ENCODE results near the gene KSR1.

Gene KSR1

DNA sequence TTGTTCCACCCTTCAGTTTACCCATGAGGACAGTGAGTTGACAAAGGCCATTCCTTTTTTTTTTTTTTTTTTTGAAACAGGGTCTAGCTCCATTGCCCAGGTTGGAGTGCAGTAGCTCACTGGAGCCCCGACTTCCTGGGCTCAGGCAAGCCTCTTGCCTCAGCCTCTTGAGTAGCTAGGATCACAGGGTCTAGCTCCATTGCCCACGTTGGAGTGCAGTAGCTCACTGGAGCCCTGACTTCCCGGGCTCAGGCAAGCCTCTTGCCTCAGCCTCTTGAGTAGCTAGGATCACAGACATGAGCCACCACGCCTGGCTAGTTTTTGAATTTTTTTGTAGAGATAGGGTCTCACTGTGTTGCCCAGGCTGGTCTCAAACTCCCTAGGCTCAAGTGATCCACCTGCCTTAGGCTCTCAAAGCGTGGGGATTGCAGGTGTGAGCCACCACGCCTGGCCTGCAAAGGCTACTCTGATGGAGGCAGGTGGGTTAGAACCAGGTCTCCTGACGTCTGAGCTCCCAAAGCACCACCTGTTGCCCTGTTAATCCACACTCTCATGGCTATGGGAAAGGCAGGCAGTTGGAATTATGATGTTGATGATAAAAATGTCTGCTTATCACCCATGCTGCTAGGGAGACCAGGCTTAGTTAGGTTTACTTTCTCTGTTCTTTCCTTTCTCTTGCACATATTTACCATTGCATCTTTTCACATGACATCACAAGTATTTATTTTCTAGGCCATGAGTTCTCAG, 65.2 kb downstream of the KSR1 start:
- in situ Hi-C loops (cut with HindIII; ENCODE audit: low pct_ligation_motif_present, low sequenced_read_pairs) = no loop called here
- no peak for DNase-seq
- H3K4me3 ChIP-seq (ENCODE audit: low read depth, low read length) = no peak overlapping the region
- TF ChIP-seq, protein P1, sequence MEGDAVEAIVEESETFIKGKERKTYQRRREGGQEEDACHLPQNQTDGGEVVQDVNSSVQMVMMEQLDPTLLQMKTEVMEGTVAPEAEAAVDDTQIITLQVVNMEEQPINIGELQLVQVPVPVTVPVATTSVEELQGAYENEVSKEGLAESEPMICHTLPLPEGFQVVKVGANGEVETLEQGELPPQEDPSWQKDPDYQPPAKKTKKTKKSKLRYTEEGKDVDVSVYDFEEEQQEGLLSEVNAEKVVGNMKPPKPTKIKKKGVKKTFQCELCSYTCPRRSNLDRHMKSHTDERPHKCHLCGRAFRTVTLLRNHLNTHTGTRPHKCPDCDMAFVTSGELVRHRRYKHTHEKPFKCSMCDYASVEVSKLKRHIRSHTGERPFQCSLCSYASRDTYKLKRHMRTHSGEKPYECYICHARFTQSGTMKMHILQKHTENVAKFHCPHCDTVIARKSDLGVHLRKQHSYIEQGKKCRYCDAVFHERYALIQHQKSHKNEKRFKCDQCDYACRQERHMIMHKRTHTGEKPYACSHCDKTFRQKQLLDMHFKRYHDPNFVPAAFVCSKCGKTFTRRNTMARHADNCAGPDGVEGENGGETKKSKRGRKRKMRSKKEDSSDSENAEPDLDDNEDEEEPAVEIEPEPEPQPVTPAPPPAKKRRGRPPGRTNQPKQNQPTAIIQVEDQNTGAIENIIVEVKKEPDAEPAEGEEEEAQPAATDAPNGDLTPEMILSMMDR (IDR thresholded peaks at IDR 0.05; ENCODE audit: low read depth, low read length, missing control alignments) = no peak
- H3K36me3 ChIP-seq (replicated peaks) = no peaks in the 10 kb centered on the region
- H3K27ac ChIP-seq = no peak overlapping the region
- no peaks in the 10 kb centered on the region for H3K27me3 ChIP-seq (replicated peaks)

DNA sequence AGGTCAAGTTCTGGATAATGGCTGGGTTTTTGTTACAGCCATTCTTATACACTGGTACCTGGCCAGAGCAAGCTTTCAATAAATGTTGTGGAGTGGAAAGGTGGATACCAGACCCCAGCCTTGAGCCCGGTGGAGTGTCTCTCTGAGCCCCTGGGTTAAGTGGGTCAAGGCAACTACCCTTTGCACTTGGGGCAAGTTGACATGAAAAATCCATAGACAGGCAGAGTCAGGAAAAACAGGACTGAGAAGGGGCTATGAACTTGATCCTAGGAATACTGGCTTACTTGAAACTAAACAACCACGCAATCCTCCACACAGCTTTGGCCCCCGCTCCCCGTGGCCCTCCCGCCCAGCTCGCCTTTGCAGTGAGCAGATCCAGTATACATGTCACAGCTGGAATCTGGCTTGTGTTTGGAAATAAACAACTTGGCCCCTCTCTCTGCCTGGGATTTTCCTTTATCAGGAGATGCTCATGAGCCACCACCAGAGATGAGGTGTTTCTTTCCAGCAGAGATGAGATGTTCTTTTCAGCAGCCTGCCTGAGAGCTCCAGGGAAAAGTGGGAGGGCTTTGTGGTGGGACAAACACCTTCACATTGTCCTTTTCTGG, 65.9 kb downstream of the KSR1 start:
- DNase-seq = no peak
- H3K4me3 ChIP-seq (ENCODE audit: low read depth, low read length) = no peak overlapping the region
- no peak overlapping the region for H3K27ac ChIP-seq
- no peaks in the 10 kb centered on the region for H3K36me3 ChIP-seq (replicated peaks)
- TF ChIP-seq, protein P1 (IDR thresholded peaks at IDR 0.05; ENCODE audit: low read depth, low read length, missing control alignments) = no peak
- no peaks in the 10 kb centered on the region for H3K27me3 ChIP-seq (replicated peaks)
- in situ Hi-C loops (cut with HindIII; ENCODE audit: low pct_ligation_motif_present, low sequenced_read_pairs) = no loop called here

DNA sequence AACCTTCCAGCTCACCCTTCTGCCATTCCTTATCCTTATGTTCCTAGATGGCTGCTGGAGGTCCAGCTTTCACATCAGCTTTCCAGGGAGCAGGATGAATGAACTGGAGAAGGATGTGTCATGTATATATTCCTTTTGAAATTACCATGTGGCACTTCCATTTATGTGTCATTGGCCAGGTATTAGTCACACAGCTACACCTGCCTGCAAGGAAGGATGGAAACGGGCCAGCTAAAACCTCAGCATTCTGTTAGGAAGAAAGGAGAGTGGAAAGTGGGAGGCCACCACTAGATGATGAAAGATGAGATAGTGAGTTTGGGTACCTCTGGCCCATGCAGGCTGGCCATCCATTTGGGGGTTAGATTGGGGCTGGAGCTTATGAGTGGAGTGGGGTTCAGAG, 67.5 kb downstream of the KSR1 start:
- in situ Hi-C loops (cut with HindIII; ENCODE audit: low pct_ligation_motif_present, low sequenced_read_pairs) = no loop called here
- Histone ChIP-seq H3K4me3 (ENCODE audit: low read depth, low read length) (no peak overlapping the region), H3K27ac (no peak overlapping the region), H3K27me3 (replicated peaks) (no peaks in the 10 kb centered on the region), H3K36me3 (replicated peaks) (no peaks in the 10 kb centered on the region)
- DNase-seq = no peak
- TF ChIP-seq, protein P1 (IDR thresholded peaks at IDR 0.05; ENCODE audit: low read depth, low read length, missing control alignments) = no peak

DNA sequence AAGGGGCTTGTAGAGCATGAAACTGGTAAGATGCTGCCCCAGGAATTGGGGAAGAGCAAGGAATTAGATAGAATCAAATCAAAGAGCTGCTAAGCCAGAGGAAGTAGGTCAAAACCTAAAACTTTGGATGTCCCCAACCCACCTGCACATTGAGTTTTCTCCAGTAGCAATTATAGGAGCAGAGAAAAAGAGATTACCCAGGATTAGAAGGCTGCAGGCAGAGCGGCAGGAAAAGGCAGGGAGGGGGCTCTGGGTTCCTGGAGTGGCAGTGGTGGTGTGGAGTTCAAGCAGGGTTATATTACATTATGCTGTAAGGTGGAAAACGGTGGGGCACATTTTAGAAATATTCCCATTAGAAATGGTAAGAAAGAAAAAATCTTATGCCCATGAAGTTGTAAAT, 68.3 kb downstream of the KSR1 start:
- H3K36me3 ChIP-seq (replicated peaks) = no peaks in the 10 kb centered on the region
- in situ Hi-C loops (cut with HindIII; ENCODE audit: low pct_ligation_motif_present, low sequenced_read_pairs) = no loop called here
- TF ChIP-seq, protein P1 (IDR thresholded peaks at IDR 0.05; ENCODE audit: low read depth, low read length, missing control alignments) = no peak
- no peaks in the 10 kb centered on the region for H3K27me3 ChIP-seq (replicated peaks)
- no peak overlapping the region for H3K27ac ChIP-seq
- no peak for DNase-seq
- H3K4me3 ChIP-seq (ENCODE audit: low read depth, low read length) = no peak overlapping the region

DNA sequence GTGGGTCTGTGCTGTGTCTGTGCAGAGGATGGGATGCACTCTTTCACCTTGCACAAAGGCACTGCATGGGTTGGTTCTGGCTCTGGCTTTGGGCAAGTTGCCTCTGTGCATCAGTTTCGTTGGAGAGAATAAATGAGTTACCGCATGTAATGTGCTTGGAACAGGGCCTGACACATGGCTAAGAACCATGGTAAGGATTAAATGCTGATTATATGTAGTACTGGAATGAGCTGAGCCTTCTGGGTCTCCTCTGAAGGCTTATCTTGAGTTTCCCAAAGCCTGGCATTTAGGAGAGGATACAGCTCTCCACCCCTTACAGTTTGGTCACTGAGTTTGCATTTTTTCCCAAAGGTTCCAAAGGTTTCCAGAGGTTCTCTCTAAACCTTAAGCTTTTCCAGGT, 69.1 kb downstream of the KSR1 start:
- no peaks in the 10 kb centered on the region for H3K27me3 ChIP-seq (replicated peaks)
- H3K27ac ChIP-seq = no peak overlapping the region
- in situ Hi-C loops (cut with HindIII; ENCODE audit: low pct_ligation_motif_present, low sequenced_read_pairs) = loop anchor here (25.0 kb wide), 1 partner anchor 88 kb away; no protein-coding TSS in a partner anchor
- DNase-seq = no peak
- TF ChIP-seq, protein P1 (IDR thresholded peaks at IDR 0.05; ENCODE audit: low read depth, low read length, missing control alignments) = no peak
- H3K4me3 ChIP-seq (ENCODE audit: low read depth, low read length) = no peak overlapping the region
- H3K36me3 ChIP-seq (replicated peaks) = no peaks in the 10 kb centered on the region
